Measurements from ENCODE around the gene TBC1D14. TPM values are rescaled to one million over a fixed set of nuclear protein-coding genes. Genes with fewer than 3 reads are reported as not detected.

Gene TBC1D14
- total and polyA plus RNA-seq, 2 of the 4 experiments (the other 2 are of a cell fraction): 31.7 to 40.7 TPM

DNA sequence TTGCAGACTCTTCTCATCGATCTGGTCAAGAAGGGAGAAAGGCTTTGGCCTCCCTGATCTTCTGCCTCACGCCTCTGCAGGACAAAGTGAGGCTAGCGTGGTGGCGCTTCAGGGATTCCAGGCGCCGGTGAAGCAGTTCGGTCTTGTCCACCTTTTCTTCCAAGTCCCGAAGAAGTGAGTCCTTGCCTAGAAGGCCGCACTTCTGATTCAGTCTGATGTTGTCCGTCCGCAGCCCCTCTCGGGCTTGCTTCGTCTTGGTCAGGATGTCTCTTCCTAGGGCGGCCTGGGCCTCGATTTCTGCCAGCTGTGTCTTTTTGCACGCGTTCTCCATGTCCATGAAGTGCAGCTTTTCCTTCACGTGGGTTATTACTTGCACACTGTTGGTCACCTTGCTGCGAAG lies 131.6 kb downstream of the TBC1D14 start:
- no peak overlapping the region for H3K27ac ChIP-seq (ENCODE audit: insufficient read depth, low read length)

More for the DNA sequence above, 131.6 kb downstream of the TBC1D14 start:
- H2AK9ac ChIP-seq (replicated peaks; ENCODE audit: low read depth, low read length, poor library complexity): no peak overlapping the region
- ChIA-PET CTCF (no interaction called here), POLR2A (ENCODE audit: unreplicated experiment) (interaction anchor here (0.6 kb wide), 1 partner anchor 27 kb away, joined by 4 read pairs; the partner anchor contains the start of gene GRPEL1)
- no peaks in the 10 kb centered on the region for H3K36me3 ChIP-seq (ENCODE audit: control insufficient read depth, insufficient read depth, low read length)
- no peak overlapping the region for H3K14ac ChIP-seq (replicated peaks; ENCODE audit: low read depth, low read length)
- H3K4me2 ChIP-seq (ENCODE audit: low read depth, low read length): no peak overlapping the region
- peaks cover 24% of the 10 kb centered on the region for H4K20me1 ChIP-seq (ENCODE audit: insufficient read depth, low read length)
- H3K4me3 ChIP-seq (ENCODE audit: insufficient read depth, low read depth, low read length): no peak overlapping the region
- H4K8ac ChIP-seq (ENCODE audit: low read depth in 2 of 2, low read length in 2 of 2): no peak overlapping the region
- intact Hi-C loops (cut with micrococcal nuclease): loop anchor here (5.0 kb wide), 1 partner anchor 54 kb away; no protein-coding TSS in a partner anchor
- no peak overlapping the region for H2BK5ac ChIP-seq (ENCODE audit: low read depth, low read length, poor library complexity, severe bottlenecking)
- TF ChIP-seq CHD1 (IDR thresholded peaks at IDR 0.05; ENCODE audit: low read depth, low read length) (no peak), BHLHE40 (IDR thresholded peaks at IDR 0.05; ENCODE audit: low read depth, low read length) (no peak), NFE2L2 (IDR thresholded peaks at IDR 0.05; ENCODE audit: low read depth, low read length) (no peak), RFX5 (IDR thresholded peaks at IDR 0.05; ENCODE audit: low read depth, low read length) (no peak)
- TF ChIP-seq, protein P1, sequence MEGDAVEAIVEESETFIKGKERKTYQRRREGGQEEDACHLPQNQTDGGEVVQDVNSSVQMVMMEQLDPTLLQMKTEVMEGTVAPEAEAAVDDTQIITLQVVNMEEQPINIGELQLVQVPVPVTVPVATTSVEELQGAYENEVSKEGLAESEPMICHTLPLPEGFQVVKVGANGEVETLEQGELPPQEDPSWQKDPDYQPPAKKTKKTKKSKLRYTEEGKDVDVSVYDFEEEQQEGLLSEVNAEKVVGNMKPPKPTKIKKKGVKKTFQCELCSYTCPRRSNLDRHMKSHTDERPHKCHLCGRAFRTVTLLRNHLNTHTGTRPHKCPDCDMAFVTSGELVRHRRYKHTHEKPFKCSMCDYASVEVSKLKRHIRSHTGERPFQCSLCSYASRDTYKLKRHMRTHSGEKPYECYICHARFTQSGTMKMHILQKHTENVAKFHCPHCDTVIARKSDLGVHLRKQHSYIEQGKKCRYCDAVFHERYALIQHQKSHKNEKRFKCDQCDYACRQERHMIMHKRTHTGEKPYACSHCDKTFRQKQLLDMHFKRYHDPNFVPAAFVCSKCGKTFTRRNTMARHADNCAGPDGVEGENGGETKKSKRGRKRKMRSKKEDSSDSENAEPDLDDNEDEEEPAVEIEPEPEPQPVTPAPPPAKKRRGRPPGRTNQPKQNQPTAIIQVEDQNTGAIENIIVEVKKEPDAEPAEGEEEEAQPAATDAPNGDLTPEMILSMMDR (conservative IDR thresholded peaks at IDR 0.05; ENCODE audit: low read depth, low read length): no peak
- H2AFZ ChIP-seq (replicated peaks; ENCODE audit: low read length, poor library complexity): no peak overlapping the region
- no peak overlapping the region for H2BK15ac ChIP-seq (ENCODE audit: low read depth, low read length)
- H3K9me3 ChIP-seq (ENCODE audit: control insufficient read depth, insufficient read depth, low read length): no peaks in the 10 kb centered on the region
- H3K18ac ChIP-seq (ENCODE audit: low read depth, low read length): no peak overlapping the region
- no peaks in the 10 kb centered on the region for H3K27me3 ChIP-seq (ENCODE audit: control insufficient read depth, insufficient read depth, low read length)
- no peak overlapping the region for H3K9ac ChIP-seq (ENCODE audit: low read depth, low read length)
- no TSS peak for BruUV-seq (replicated peaks)
- dilution Hi-C loops (cut with HindIII; ENCODE audit: low sequenced_read_pairs, unreplicated experiment): no loop called here
- no peak overlapping the region for H2BK120ac ChIP-seq (ENCODE audit: low read depth, low read length)
- no peak overlapping the region for H3K56ac ChIP-seq (ENCODE audit: extremely low read depth, insufficient read depth, low read length)
- H4K91ac ChIP-seq (ENCODE audit: insufficient read depth, low read depth, low read length): no peak overlapping the region
- in situ Hi-C loops (cut with MboI; ENCODE audit: low sequenced_read_pairs): no loop called here
- peaks cover 18 to 39% of the 10 kb centered on the region in 2 experiments for H3K79me1 ChIP-seq (ENCODE audit: low read depth in 1 of 2, low read length in 2 of 2)
- no peak overlapping the region for H3K4ac ChIP-seq (ENCODE audit: low read depth, low read length)
- peaks cover 9% of the 10 kb centered on the region for H3K9me1 ChIP-seq (ENCODE audit: insufficient read depth, low read length)
- WGBS, 2 experiments (ENCODE audit: extremely low coverage in 2 of 2, insufficient read length in 1 of 2): 97% methylated on average over 10 of the region's 19 CpGs; no CpG with 5 or more reads in 1 of the 2 experiments
- H3K4me1 ChIP-seq (ENCODE audit: control insufficient read depth, insufficient read depth, low read length): peaks cover 18% of the 10 kb centered on the region
- H2BK20ac ChIP-seq (ENCODE audit: low read depth, low read length): no peak overlapping the region
- no peak for DNase-seq
- no peak for ATAC-seq (ENCODE audit: low read depth)
- no peak overlapping the region for H2AK5ac ChIP-seq (ENCODE audit: low read depth, low read length)
- H4K5ac ChIP-seq (ENCODE audit: low read depth, low read length): no peak overlapping the region
- H3K23ac ChIP-seq (ENCODE audit: low read depth, low read length): peak overlapping the region; percentile 43; the same call in 1 of the 2 replicates
